IMR-90 (cell line): ENCODE results near the gene CHRNA1. TPM values are rescaled to one million over a fixed set of nuclear protein-coding genes. Genes with fewer than 3 reads are reported as not detected.

Experiments
- ATAC-seq: fragments of 200-7000 bp; cut with Tn5 transposase; 2 replicates; pipeline ENCODE4 v1.9.1; 2020; ENCODE audit warnings: low read depth, mild to moderate bottlenecking, moderate library complexity
- BruUV-seq: library from RNA; stranded (reverse); fragments of 400-500 nt; replicated peaks from 2 replicates; lab custom pipeline; 2021; lab: Mats Ljungman, UMichigan
- CTCF ChIA-PET: fragments of 300-600 bp; formaldehyde crosslinking; extraction: SDS; loops from one replicate; lab custom pipeline; 2021; ENCODE audit warnings: antibody characterized with exemption; lab: Yijun Ruan, JAX
- POLR2A ChIA-PET: fragments of 300-600 bp; sonication (Branson Sonifier 250); formaldehyde crosslinking; loops from one replicate; lab custom pipeline; 2022; ENCODE audit warnings: antibody characterized with exemption; ENCODE audit not compliant: unreplicated experiment; lab: Charles Lee
- DNase-seq: peaks from one replicate; pipeline ENCODE4 v3.0.0; 2013
- H2AFZ ChIP-seq: replicated peaks from 2 replicates; pipeline ENCODE3; 2013; ENCODE audit warnings: low read length, mild to moderate bottlenecking; ENCODE audit not compliant: poor library complexity
- H2AK5ac ChIP-seq: 2 replicates; pipeline ENCODE4 v1.6.1; 2013; ENCODE audit warnings: low read depth, low read length, inconsistent platforms
- H2AK9ac ChIP-seq: replicated peaks from 2 replicates; pipeline ENCODE3; 2013; ENCODE audit warnings: mild to moderate bottlenecking, low read depth, low read length, moderate library complexity; ENCODE audit not compliant: poor library complexity
- H2BK120ac ChIP-seq: 2 replicates; pipeline ENCODE4 v1.6.1; 2013; ENCODE audit warnings: low read depth, low read length, inconsistent platforms
- H2BK15ac ChIP-seq: 3 replicates; pipeline ENCODE4 v1.6.1; 2013; ENCODE audit warnings: low read depth, low read length, inconsistent platforms
- H2BK20ac ChIP-seq: 2 replicates; pipeline ENCODE4 v1.6.1; 2013; ENCODE audit warnings: low read depth, mild to moderate bottlenecking, inconsistent platforms, low read length, moderate library complexity
- H2BK5ac ChIP-seq: 2 replicates; pipeline ENCODE4 v1.6.1; 2013; ENCODE audit warnings: mild to moderate bottlenecking, low read depth, low read length, inconsistent platforms; ENCODE audit not compliant: poor library complexity, severe bottlenecking
- H3K14ac ChIP-seq: replicated peaks from 2 replicates; pipeline ENCODE4 v1.6.1; 2013; ENCODE audit warnings: low read depth, low read length, inconsistent platforms
- H3K18ac ChIP-seq: 2 replicates; pipeline ENCODE4 v1.6.1; 2013; ENCODE audit warnings: low read depth, low read length, control low read depth
- H3K23ac ChIP-seq: 2 replicates; pipeline ENCODE4 v1.6.1; 2013; ENCODE audit warnings: low read depth, low read length, inconsistent platforms
- H3K27ac ChIP-seq: 2 replicates; pipeline ENCODE4 v1.5.1; 2013; ENCODE audit warnings: mild to moderate bottlenecking, control low read depth, low read length; ENCODE audit not compliant: insufficient read depth
- H3K27me3 ChIP-seq: 2 replicates; pipeline ENCODE4 v1.6.1; 2013; ENCODE audit warnings: low read length; ENCODE audit not compliant: control insufficient read depth, insufficient read depth
- H3K36me3 ChIP-seq: 2 replicates; pipeline ENCODE4 v1.6.1; 2013; ENCODE audit warnings: low read length, mixed read lengths; ENCODE audit not compliant: control insufficient read depth, insufficient read depth
- H3K4ac ChIP-seq: 2 replicates; pipeline ENCODE4 v1.6.1; 2013; ENCODE audit warnings: low read depth, low read length, inconsistent platforms
- H3K4me1 ChIP-seq: 2 replicates; pipeline ENCODE4 v1.6.1; 2013; ENCODE audit warnings: low read length, mixed read lengths; ENCODE audit not compliant: control insufficient read depth, insufficient read depth
- H3K4me2 ChIP-seq: 2 replicates; pipeline ENCODE4 v1.6.1; 2013; ENCODE audit warnings: low read depth, mild to moderate bottlenecking, control low read depth, low read length, moderate library complexity
- H3K4me3 ChIP-seq: 2 replicates; pipeline ENCODE4 v1.5.1; 2013; ENCODE audit warnings: low read depth, mild to moderate bottlenecking, control low read depth, low read length, moderate library complexity; ENCODE audit not compliant: insufficient read depth
- H3K56ac ChIP-seq: 2 replicates; pipeline ENCODE4 v1.6.1; 2013; ENCODE audit warnings: low read length, inconsistent platforms; ENCODE audit not compliant: insufficient read depth; ENCODE audit errors: extremely low read depth
- H3K79me1 ChIP-seq, 2 experiments: 2 replicates each; pipeline ENCODE4 v1.6.1; 2013; ENCODE audit warnings: low read length in 2 of 2, inconsistent platforms in 1 of 2, low read depth in 1 of 2
- H3K9ac ChIP-seq: 2 replicates; pipeline ENCODE4 v1.6.1; 2013; ENCODE audit warnings: low read depth, low read length, control low read depth
- H3K9me1 ChIP-seq: 2 replicates; pipeline ENCODE4 v1.6.1; 2013; ENCODE audit warnings: low read length, inconsistent platforms; ENCODE audit not compliant: insufficient read depth
- H3K9me3 ChIP-seq: 2 replicates; pipeline ENCODE4 v1.6.1; 2013; ENCODE audit warnings: low read length; ENCODE audit not compliant: control insufficient read depth, insufficient read depth
- H4K20me1 ChIP-seq: 2 replicates; pipeline ENCODE4 v1.6.1; 2013; ENCODE audit warnings: low read length, inconsistent platforms; ENCODE audit not compliant: insufficient read depth
- H4K5ac ChIP-seq: 2 replicates; pipeline ENCODE4 v1.6.1; 2013; ENCODE audit warnings: mild to moderate bottlenecking, low read depth, low read length, control low read depth
- H4K8ac ChIP-seq, 2 experiments: 2 replicates each; pipeline ENCODE4 v1.6.1; 2013; ENCODE audit warnings: low read depth in 2 of 2, low read length in 2 of 2, control low read depth in 1 of 2, inconsistent platforms in 1 of 2
- H4K91ac ChIP-seq: 2 replicates; pipeline ENCODE4 v1.6.1; 2013; ENCODE audit warnings: low read depth, low read length, inconsistent platforms; ENCODE audit not compliant: insufficient read depth
- BHLHE40 ChIP-seq: fragments of 150-350 bp; IDR thresholded peaks from 2 replicates; pipeline ENCODE4 v1.6.1; 2016; ENCODE audit warnings: mild to moderate bottlenecking, low read depth, low read length
- CEBPB ChIP-seq: IDR thresholded peaks from 2 replicates; pipeline ENCODE4 v1.6.1; 2012; ENCODE audit warnings: low read depth, low read length, improper control_type of control experiment
- CHD1 ChIP-seq: IDR thresholded peaks from 2 replicates; pipeline ENCODE4 v1.6.1; 2012; ENCODE audit warnings: low read depth, low read length, improper control_type of control experiment
- FOS ChIP-seq: fragments of 150-350 bp; IDR thresholded peaks from 2 replicates; pipeline ENCODE4 v1.6.1; 2016; ENCODE audit warnings: low read depth, low read length
- MAZ ChIP-seq: IDR thresholded peaks from 2 replicates; pipeline ENCODE4 v1.6.1; 2012; ENCODE audit warnings: low read depth, mild to moderate bottlenecking, low read length, improper control_type of control experiment, moderate library complexity, borderline replicate concordance
- NFE2L2 ChIP-seq: fragments of 150-350 bp; IDR thresholded peaks from 2 replicates; pipeline ENCODE4 v1.6.1; 2016; ENCODE audit warnings: low read depth, mild to moderate bottlenecking, low read length
- POLR2A ChIP-seq: IDR thresholded peaks from 2 replicates; pipeline ENCODE4 v1.6.1; 2012; ENCODE audit warnings: mild to moderate bottlenecking, low read depth, low read length
- RAD21 ChIP-seq: IDR thresholded peaks from 2 replicates; pipeline ENCODE4 v1.6.1; 2012; ENCODE audit warnings: low read length, improper control_type of control experiment
- RFX5 ChIP-seq: IDR thresholded peaks from 2 replicates; pipeline ENCODE4 v1.8.0; 2012; ENCODE audit warnings: low read depth, mild to moderate bottlenecking, low read length, moderate library complexity
- SMC3 ChIP-seq: fragments of 150-350 bp; IDR thresholded peaks from 2 replicates; pipeline ENCODE4 v1.6.1; 2016; ENCODE audit warnings: low read depth, mild to moderate bottlenecking, antibody characterized with exemption, low read length, moderate library complexity
- USF2 ChIP-seq: fragments of 150-350 bp; IDR thresholded peaks from 2 replicates; pipeline ENCODE4 v1.6.1; 2017; ENCODE audit warnings: mild to moderate bottlenecking, antibody characterized with exemption, low read length, low read depth
- WGBS, 2 experiments: methylation state at CpG; one replicate each; pipeline versions ENCODE4 v1.1.5 to v1.1.7; 2013; ENCODE audit warnings: missing lambda C conversion rate in 2 of 2; ENCODE audit not compliant: insufficient read length in 1 of 2; ENCODE audit errors: extremely low coverage in 2 of 2; 5-methylcytosine and 5-hydroxymethylcytosine counted together
- dilution Hi-C: fragments of 300-500 bp; cut with HindIII; formaldehyde crosslinking; loops from one replicate; pipeline ENCODE4 v1.14.3; 2018; ENCODE audit warnings: low sequenced_read_pairs; ENCODE audit not compliant: unreplicated experiment
- in situ Hi-C: fragments of 300-500 bp; cut with MboI; formaldehyde crosslinking; loops from 3 replicates; pipeline ENCODE4 v1.14.3; 2019; ENCODE audit warnings: low sequenced_read_pairs, inconsistent platforms, mixed read lengths
- intact Hi-C: fragments of 100-400 bp; cut with micrococcal nuclease; formaldehyde crosslinking; loops from 2 replicates; pipeline ENCODE4 v1.10.0; 2022
- polyA plus RNA-seq, 3 experiments: library from polyadenylated mRNA; depleted of rRNA; stranded (reverse); fragments of >200 nt; gene quantifications; 2 replicates each; pipeline ENCODE4 v1.2.3, GENCODE V29; 2012; ENCODE audit warnings: low replicate concordance in 1 of 3
- total RNA-seq: library from RNA; depleted of rRNA; stranded (reverse); fragments of >200 nt; gene quantifications from 2 replicates; pipeline ENCODE4 v1.2.3, GENCODE V29; 2012
- TF ChIP-seq, protein P1 (sequence below): conservative IDR thresholded peaks from 2 replicates; pipeline ENCODE4 v1.5.1; 2012; ENCODE audit warnings: mild to moderate bottlenecking, low read depth, low read length, improper control_type of control experiment

The CHRNA1 gene
- total and polyA plus RNA-seq, 2 of the 4 experiments (the other 2 are of a cell fraction) = 0.75 to 0.90 TPM

- Histone ChIP-seq H3K9ac (no peak overlapping the region), H3K4ac (no peak overlapping the region), H3K56ac (no peak overlapping the region), H2AK9ac (no peak overlapping the region), H3K4me1 (no peaks in the 10 kb centered on the region), H3K14ac (no peak overlapping the region), H2BK5ac (no peak overlapping the region), H3K9me3 (no peaks in the 10 kb centered on the region), H4K8ac (no peak overlapping the region), H2BK15ac (no peak overlapping the region; the same call in 2 of the 3 replicates), H3K4me2 (no peak overlapping the region; the same call in 1 of the 2 replicates), H2BK20ac (no peak overlapping the region), H3K18ac (peak overlapping the region; percentile 47; the same call in 1 of the 2 replicates), H2AK5ac (no peak overlapping the region), H4K5ac (no peak overlapping the region), H3K79me1 (no peaks in the 10 kb centered on the region), H3K23ac (no peak overlapping the region), H4K91ac (no peak overlapping the region), H3K9me1 (no peaks in the 10 kb centered on the region; the same call in 1 of the 2 replicates), H3K4me3 (no peak overlapping the region), H2AFZ (no peak overlapping the region), H3K27ac (no peak overlapping the region), H2BK120ac (no peak overlapping the region), H4K20me1 (no peaks in the 10 kb centered on the region), H3K27me3 (peaks cover 7% of the 10 kb centered on the region), H3K36me3 (no peaks in the 10 kb centered on the region)
- BruUV-seq = no TSS peak
- WGBS, 2 experiments = no CpG with 5 or more reads among the region's 1 CpG
- no peak for TF ChIP-seq RFX5
- TF ChIP-seq FOS = no peak
- TF ChIP-seq USF2 = no peak
- no peak for TF ChIP-seq CHD1
- no peak for TF ChIP-seq MAZ
- no peak for TF ChIP-seq POLR2A
- no peak for TF ChIP-seq RAD21
- no peak for TF ChIP-seq BHLHE40
- TF ChIP-seq NFE2L2 = no peak
- no peak for TF ChIP-seq CEBPB
- TF ChIP-seq SMC3 = no peak
- TF ChIP-seq, protein P1, sequence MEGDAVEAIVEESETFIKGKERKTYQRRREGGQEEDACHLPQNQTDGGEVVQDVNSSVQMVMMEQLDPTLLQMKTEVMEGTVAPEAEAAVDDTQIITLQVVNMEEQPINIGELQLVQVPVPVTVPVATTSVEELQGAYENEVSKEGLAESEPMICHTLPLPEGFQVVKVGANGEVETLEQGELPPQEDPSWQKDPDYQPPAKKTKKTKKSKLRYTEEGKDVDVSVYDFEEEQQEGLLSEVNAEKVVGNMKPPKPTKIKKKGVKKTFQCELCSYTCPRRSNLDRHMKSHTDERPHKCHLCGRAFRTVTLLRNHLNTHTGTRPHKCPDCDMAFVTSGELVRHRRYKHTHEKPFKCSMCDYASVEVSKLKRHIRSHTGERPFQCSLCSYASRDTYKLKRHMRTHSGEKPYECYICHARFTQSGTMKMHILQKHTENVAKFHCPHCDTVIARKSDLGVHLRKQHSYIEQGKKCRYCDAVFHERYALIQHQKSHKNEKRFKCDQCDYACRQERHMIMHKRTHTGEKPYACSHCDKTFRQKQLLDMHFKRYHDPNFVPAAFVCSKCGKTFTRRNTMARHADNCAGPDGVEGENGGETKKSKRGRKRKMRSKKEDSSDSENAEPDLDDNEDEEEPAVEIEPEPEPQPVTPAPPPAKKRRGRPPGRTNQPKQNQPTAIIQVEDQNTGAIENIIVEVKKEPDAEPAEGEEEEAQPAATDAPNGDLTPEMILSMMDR = no peak
- ChIA-PET POLR2A (interaction anchor here (0.5 kb wide), 1 partner anchor 279 kb away, joined by 5 read pairs; no protein-coding TSS in a partner anchor), CTCF (interaction anchor here (1.2 kb wide), 1 partner anchor 9 kb away, joined by 3 read pairs; no protein-coding TSS in a partner anchor)
- intact Hi-C loops = loop anchor here (5.0 to 10.0 kb wide), 6 partner anchors 43 to 1390 kb away; partner anchors contain the start of genes CHN1, HOXD12 and HOXD13
- ATAC-seq (peak; percentile 25; the same call in 1 of the 2 replicates), DNase-seq (no peak)
- in situ Hi-C loops = no loop called here
- dilution Hi-C loops = no loop called here
These were observed 59.6 kb downstream of the CHRNA1 start for GRCh38 chr2:174704642-174705041.
